ENCODE measurements around the gene AKAP13.

DNA sequence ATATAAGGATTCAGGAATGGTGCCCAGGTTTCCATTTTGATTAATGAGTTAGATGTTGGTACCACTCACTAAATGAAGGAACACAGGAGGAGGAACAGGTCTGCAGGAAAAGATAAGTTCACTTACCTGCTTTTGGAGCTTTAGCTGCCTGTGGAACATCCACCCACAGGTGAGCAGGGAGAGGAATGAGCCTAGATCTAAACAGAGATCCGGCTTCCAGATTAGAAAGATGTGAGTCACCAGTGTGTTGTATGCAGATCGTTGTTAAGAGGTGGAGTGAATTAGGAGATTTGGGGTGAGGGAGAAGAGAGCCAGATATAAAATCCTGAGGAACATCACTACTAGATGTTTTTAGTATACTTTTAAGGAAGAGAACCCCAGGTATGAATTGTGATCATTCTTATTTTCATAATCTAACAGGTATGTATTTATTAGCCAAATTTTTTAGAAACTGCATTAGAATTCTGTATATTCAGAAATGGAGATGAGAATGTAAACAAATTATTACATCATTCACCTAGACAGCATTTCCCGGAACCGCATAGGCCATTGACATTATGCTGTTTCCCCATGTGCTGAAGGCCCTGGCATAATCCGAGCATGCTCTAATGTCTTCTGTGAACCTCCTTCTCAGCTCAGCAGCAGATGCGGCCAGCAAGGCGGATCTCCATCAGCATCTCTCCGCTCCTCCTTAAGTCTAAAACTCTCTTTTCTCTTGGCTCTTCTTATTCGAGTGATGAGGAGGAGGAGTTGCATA, 296.1 kb downstream of the AKAP13 start:
- TF ChIP-seq TEAD4 (IDR thresholded peaks at IDR 0.05) (no peak), YY1 (IDR thresholded peaks at IDR 0.05; ENCODE audit: low read depth) (no peak), EGR1 (IDR thresholded peaks at IDR 0.05) (no peak), EP300 (IDR thresholded peaks at IDR 0.05; ENCODE audit: borderline replicate concordance) (no peak), FOXM1 (IDR thresholded peaks at IDR 0.05; ENCODE audit: borderline replicate concordance, low read depth) (no peak), TAF1 (IDR thresholded peaks at IDR 0.05; ENCODE audit: low read depth) (no peak), CEBPB (IDR thresholded peaks at IDR 0.05) (no peak), TCF12 (IDR thresholded peaks at IDR 0.05; ENCODE audit: low read depth) (no peak)
- TF ChIP-seq, protein P1, sequence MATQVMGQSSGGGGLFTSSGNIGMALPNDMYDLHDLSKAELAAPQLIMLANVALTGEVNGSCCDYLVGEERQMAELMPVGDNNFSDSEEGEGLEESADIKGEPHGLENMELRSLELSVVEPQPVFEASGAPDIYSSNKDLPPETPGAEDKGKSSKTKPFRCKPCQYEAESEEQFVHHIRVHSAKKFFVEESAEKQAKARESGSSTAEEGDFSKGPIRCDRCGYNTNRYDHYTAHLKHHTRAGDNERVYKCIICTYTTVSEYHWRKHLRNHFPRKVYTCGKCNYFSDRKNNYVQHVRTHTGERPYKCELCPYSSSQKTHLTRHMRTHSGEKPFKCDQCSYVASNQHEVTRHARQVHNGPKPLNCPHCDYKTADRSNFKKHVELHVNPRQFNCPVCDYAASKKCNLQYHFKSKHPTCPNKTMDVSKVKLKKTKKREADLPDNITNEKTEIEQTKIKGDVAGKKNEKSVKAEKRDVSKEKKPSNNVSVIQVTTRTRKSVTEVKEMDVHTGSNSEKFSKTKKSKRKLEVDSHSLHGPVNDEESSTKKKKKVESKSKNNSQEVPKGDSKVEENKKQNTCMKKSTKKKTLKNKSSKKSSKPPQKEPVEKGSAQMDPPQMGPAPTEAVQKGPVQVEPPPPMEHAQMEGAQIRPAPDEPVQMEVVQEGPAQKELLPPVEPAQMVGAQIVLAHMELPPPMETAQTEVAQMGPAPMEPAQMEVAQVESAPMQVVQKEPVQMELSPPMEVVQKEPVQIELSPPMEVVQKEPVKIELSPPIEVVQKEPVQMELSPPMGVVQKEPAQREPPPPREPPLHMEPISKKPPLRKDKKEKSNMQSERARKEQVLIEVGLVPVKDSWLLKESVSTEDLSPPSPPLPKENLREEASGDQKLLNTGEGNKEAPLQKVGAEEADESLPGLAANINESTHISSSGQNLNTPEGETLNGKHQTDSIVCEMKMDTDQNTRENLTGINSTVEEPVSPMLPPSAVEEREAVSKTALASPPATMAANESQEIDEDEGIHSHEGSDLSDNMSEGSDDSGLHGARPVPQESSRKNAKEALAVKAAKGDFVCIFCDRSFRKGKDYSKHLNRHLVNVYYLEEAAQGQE (IDR thresholded peaks at IDR 0.05; ENCODE audit: low read depth), result no peak
- TF ChIP-seq, protein P2, sequence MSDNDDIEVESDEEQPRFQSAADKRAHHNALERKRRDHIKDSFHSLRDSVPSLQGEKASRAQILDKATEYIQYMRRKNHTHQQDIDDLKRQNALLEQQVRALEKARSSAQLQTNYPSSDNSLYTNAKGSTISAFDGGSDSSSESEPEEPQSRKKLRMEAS (IDR thresholded peaks at IDR 0.05), result no peak
- TF ChIP-seq, protein P3, sequence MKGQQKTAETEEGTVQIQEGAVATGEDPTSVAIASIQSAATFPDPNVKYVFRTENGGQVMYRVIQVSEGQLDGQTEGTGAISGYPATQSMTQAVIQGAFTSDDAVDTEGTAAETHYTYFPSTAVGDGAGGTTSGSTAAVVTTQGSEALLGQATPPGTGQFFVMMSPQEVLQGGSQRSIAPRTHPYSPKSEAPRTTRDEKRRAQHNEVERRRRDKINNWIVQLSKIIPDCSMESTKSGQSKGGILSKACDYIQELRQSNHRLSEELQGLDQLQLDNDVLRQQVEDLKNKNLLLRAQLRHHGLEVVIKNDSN (IDR thresholded peaks at IDR 0.05), result no peak
